Astrocyte of the cerebellum (primary cell): Measurements from ENCODE around the gene HAVCR2.

Experiments used
- DNase-seq: peaks from one replicate; pipeline ENCODE4 v3.0.0-alpha.2; 2011; ENCODE audit warnings: low read depth
- H3K4me3 ChIP-seq: 2 replicates; pipeline ENCODE4 v1.5.1; 2011; ENCODE audit warnings: mild to moderate bottlenecking, low read depth, low read length, moderate library complexity
- CTCF ChIP-seq: IDR thresholded peaks from 2 replicates; pipeline ENCODE4 v1.5.1; 2012; ENCODE audit warnings: low read length, low read depth, moderate library complexity, mild to moderate bottlenecking; ENCODE audit errors: missing control alignments
- in situ Hi-C: cut with HindIII; loops from 2 replicates; pipeline ENCODE4 v1.10.0; 2017; ENCODE audit warnings: low sequenced_read_pairs

The HAVCR2 gene

GRCh38 chr5:157106630-157107461 is 2.0 kb downstream of the HAVCR2 start:
- in situ Hi-C loops: no loop called here
- no peak overlapping the region for H3K4me3 ChIP-seq
- no peak for TF ChIP-seq CTCF
- no peak for DNase-seq

- in situ Hi-C loops: no loop called here
- TF ChIP-seq CTCF: no peak
- H3K4me3 ChIP-seq: no peak overlapping the region
- no peak for DNase-seq
Measured at GRCh38 chr5:157100140-157100679, 8.6 kb downstream of the HAVCR2 start.

- no peak for TF ChIP-seq CTCF
- H3K4me3 ChIP-seq: no peak overlapping the region
- no peak for DNase-seq
- in situ Hi-C loops: no loop called here
Measured at GRCh38 chr5:157088342-157088990, 20.4 kb downstream of the HAVCR2 start.

- H3K4me3 ChIP-seq: no peak overlapping the region
- in situ Hi-C loops: no loop called here
- no peak for TF ChIP-seq CTCF
- no peak for DNase-seq
Measured at GRCh38 chr5:157086751-157087359, 22.0 kb downstream of the HAVCR2 start.

- TF ChIP-seq CTCF: no peak
- in situ Hi-C loops: no loop called here
Measured at GRCh38 chr5:157085930-157086329, 22.9 kb downstream of the HAVCR2 start.

GRCh38 chr5:157080286-157080685 is 28.6 kb downstream of the HAVCR2 start:
- no peak overlapping the region for H3K4me3 ChIP-seq
- no peak for TF ChIP-seq CTCF
- no peak for DNase-seq
- in situ Hi-C loops: no loop called here

More at GRCh38 chr5:157085930-157086329, 22.9 kb downstream of the HAVCR2 start:
- H3K4me3 ChIP-seq: no peak overlapping the region
- DNase-seq: no peak
